Ovary (tissue), 9 donors: ENCODE results near the gene SPEN. TPM values are rescaled to one million over a fixed set of nuclear protein-coding genes. Genes with fewer than 3 reads are reported as not detected.

Source experiments
- DNase-seq, 5 donors: peaks; one replicate each; pipeline ENCODE4 v3.0.0-alpha.2; 2019 to 2020
- H3K27ac ChIP-seq, 2 donors: fragments of 200-600 bp; one replicate each; pipeline versions ENCODE4 v1.5.1 to v1.8.0; 2019 to 2022
- H3K27me3 ChIP-seq: fragments of 200-600 bp; one replicate; pipeline ENCODE4 v1.8.0; 2022
- H3K36me3 ChIP-seq: fragments of 200-600 bp; sonication (generic); one replicate; pipeline ENCODE4 v1.5.1; 2019
- H3K4me1 ChIP-seq: one replicate; pipeline ENCODE4 v1.8.1; 2013; ENCODE audit warnings: mild to moderate bottlenecking, moderate library complexity; ENCODE audit not compliant: insufficient read depth
- H3K4me3 ChIP-seq: fragments of 200-600 bp; sonication (generic); one replicate; pipeline ENCODE4 v1.5.1; 2017
- H3K9me3 ChIP-seq, 2 donors: fragments of 200-600 bp in 1 of 2; sonication (generic) in 1 of 2; one replicate each; pipeline versions ENCODE4 v1.5.1 to v1.8.1; 2013 to 2019; ENCODE audit warnings: mild to moderate bottlenecking in 1 of 2, moderate library complexity in 1 of 2
- CTCF ChIP-seq, 3 donors: fragments of 450-650 bp in 2 of 3; fragments of 200-600 bp in 1 of 3; IDR thresholded peaks; one replicate each; pipeline versions ENCODE4 v1.5.1 to v1.8.0; 2016 to 2022; ENCODE audit warnings: antibody characterized with exemption in 3 of 3, mild to moderate bottlenecking in 1 of 3
- EP300 ChIP-seq: sonication (generic); formaldehyde crosslinking; IDR thresholded peaks from one replicate; pipeline ENCODE4 v1.6.1; 2017; ENCODE audit warnings: antibody characterized with exemption
- POLR2A ChIP-seq: fragments of 450-650 bp; IDR thresholded peaks from one replicate; pipeline ENCODE4 v1.6.1; 2017; ENCODE audit warnings: antibody characterized with exemption, mild to moderate bottlenecking, moderate library complexity
- WGBS, 3 donors: extraction: QIAGEN DNeasy Blood & Tissue Kit in 1 of 3; methylation state at CpG; one replicate each; pipeline versions ENCODE4 v1.1.5 to v1.1.7; 2013 to 2017; 5-methylcytosine and 5-hydroxymethylcytosine counted together
- intact Hi-C, 4 donors: fragments of 100-400 bp; cut with DNase I; formaldehyde crosslinking; loops; one replicate each; pipeline versions ENCODE4 v1.11.0 to v1.15.1; 2022 to 2023
- polyA plus RNA-seq, 2 donors: library from polyadenylated mRNA; stranded (reverse); fragments of 200-250 nt in 1 of 2; fragments of 350-450 nt in 1 of 2; fragmentation: Illumina TruSeq in 1 of 2; extraction: RNeasy Lipid Tissue Mini Kit (QIAGEN cat#74804) in 1 of 2; gene quantifications; one replicate each; pipeline ENCODE4 v1.2.3, GENCODE V29; 2013 to 2014
- total RNA-seq, 7 donors: library from RNA; depleted of rRNA in 2 of 7; stranded (reverse); fragments of >200 nt in 2 of 7; fragmentation: NEBNext Ultra II Directional in 3 of 7; extraction: Animal tissue kit (Norgen Biotek cat#: 25700) in 3 of 7; gene quantifications; one replicate each; pipeline versions ENCODE4 v1.1.0 to v1.2.4, GENCODE V29; 2016 to 2023
- donor health status: DM: no; HTN: no; CAD: no; lungs with moderate emphysema.
- donor health status: DM: no; HTN: no; CAD: no.
- donor health status: Bipolar disorder and iron deficiency.
- donor health status: DM: yes; HTN: yes; CAD: no.
- donor health status: DM: no; HTN: no; CAD: no.
- donor health status: DM: yes; HTN: yes; CAD: no.

The SPEN gene
- total and polyA plus RNA-seq, 9 donors = 30.5 to 93.2 (median 62.9) TPM

GRCh38 chr1:15972409-15972808 is 124.9 kb downstream of the SPEN start:
- WGBS, 3 donors = 92 to 96% (median 94%) methylated on average over 1 of the region's 1 CpG
- no peaks in the 10 kb centered on the region for H3K27me3 ChIP-seq
- no peak overlapping the region for H3K27ac ChIP-seq
- peaks cover 5% of the 10 kb centered on the region for H3K4me1 ChIP-seq
- no peaks in the 10 kb centered on the region for H3K36me3 ChIP-seq
- TF ChIP-seq CTCF (IDR thresholded peaks at IDR 0.05) (no peak), POLR2A (no peak), EP300 (no peak)
- DNase-seq = no peak
- intact Hi-C loops = no loop called here
- H3K9me3 ChIP-seq = no peaks in the 10 kb centered on the region
- no peak overlapping the region for H3K4me3 ChIP-seq

- TF ChIP-seq EP300 = no peak
- TF ChIP-seq POLR2A = no peak
- TF ChIP-seq CTCF (IDR thresholded peaks at IDR 0.05) = no peak
- H3K9me3 ChIP-seq = no peaks in the 10 kb centered on the region
- peaks cover 5% of the 10 kb centered on the region for H3K4me1 ChIP-seq
- intact Hi-C loops = no loop called here
- no peak for DNase-seq
- H3K27ac ChIP-seq = no peak overlapping the region
- no peaks in the 10 kb centered on the region for H3K36me3 ChIP-seq
- WGBS, 3 donors = 89 to 94% (median 92%) methylated on average over 4 of the region's 4 CpGs
- H3K4me3 ChIP-seq = no peak overlapping the region
- no peaks in the 10 kb centered on the region for H3K27me3 ChIP-seq
Measured at GRCh38 chr1:15973772-15974171, 126.3 kb downstream of the SPEN start.

GRCh38 chr1:15974855-15975254 is 127.3 kb downstream of the SPEN start:
- intact Hi-C loops = no loop called here
- 35 to 43% (median 40%) methylated on average over 9 of the region's 9 CpGs for WGBS, 3 donors

GRCh38 chr1:15975358-15975804 is 127.9 kb downstream of the SPEN start:
- H3K27me3 ChIP-seq = no peaks in the 10 kb centered on the region
- TF ChIP-seq CTCF (IDR thresholded peaks at IDR 0.05) (no peak), POLR2A (no peak), EP300 (no peak)
- intact Hi-C loops = no loop called here
- peaks cover 5% of the 10 kb centered on the region for H3K4me1 ChIP-seq
- H3K4me3 ChIP-seq = peak overlapping the region; percentile 91
- no peak for DNase-seq
- H3K9me3 ChIP-seq = no peaks in the 10 kb centered on the region
- 1 to 2% (median 1%) methylated on average over 38 to 47 of the region's 47 CpGs for WGBS, 3 donors
- no peaks in the 10 kb centered on the region for H3K36me3 ChIP-seq
- H3K27ac ChIP-seq = peak overlapping the region in 1 of 2 donors; percentile 80

More at GRCh38 chr1:15974855-15975254, 127.3 kb downstream of the SPEN start:
- no peaks in the 10 kb centered on the region for H3K9me3 ChIP-seq
- H3K4me3 ChIP-seq = peak overlapping the region; percentile 91
- peaks cover 5% of the 10 kb centered on the region for H3K4me1 ChIP-seq
- no peak overlapping the region for H3K27ac ChIP-seq
- no peaks in the 10 kb centered on the region for H3K27me3 ChIP-seq
- no peaks in the 10 kb centered on the region for H3K36me3 ChIP-seq
- TF ChIP-seq CTCF (IDR thresholded peaks at IDR 0.05) = no peak
- no peak for TF ChIP-seq POLR2A
- TF ChIP-seq EP300 = no peak
- DNase-seq = no peak
